ENCODE results near the gene LRRC43.
A peak's percentile ranks its signal among the peaks of the same experiment; 100 is the strongest.

The LRRC43 gene

DNA sequence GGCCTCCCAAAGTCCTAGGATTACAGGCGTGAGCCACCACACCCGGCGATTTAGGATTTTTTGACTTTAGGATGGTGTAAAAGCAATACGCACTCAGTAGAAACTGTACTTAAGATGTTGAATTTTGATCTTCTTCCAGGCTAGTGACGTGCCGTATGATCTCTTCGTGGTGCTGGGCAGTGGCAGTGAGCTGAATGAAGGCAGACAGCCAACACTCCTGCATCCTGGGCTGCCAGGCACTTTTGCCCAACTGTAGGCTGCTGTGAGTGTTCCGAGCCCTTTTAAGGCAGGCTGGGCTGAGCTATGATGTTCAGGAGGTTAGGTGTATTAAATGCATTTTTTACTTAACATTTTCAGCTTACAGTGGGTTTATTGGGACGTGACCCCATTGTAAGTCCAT is 30.2 kb upstream of the LRRC43 start:
- no peak for TF ChIP-seq MAX (IDR thresholded peaks at IDR 0.05)
- TF ChIP-seq FOXM1 (IDR thresholded peaks at IDR 0.05; ENCODE audit: borderline replicate concordance, low read depth), result no peak
- no peak for TF ChIP-seq TAF1 (IDR thresholded peaks at IDR 0.05; ENCODE audit: low read depth)

DNA sequence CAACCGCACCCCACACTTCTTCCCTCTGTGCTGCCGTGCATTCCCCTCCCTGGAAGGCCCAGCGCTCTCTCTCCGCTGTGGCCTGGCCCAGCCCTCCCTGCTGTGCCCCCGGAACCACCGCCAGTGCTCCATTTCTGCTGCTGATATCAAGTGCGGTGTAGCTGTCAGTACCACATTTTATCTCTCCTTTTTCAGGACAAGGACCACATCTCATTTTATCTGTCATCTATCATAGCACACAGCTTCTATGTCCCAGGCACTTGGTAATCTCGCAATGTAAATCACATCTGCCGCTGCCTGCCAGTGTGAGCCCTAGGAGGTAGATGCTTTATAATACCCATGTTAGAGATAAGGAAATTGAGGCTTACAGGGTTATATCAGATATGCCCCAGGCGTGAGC is 27.2 kb upstream of the LRRC43 start:
- no peak for TF ChIP-seq CREB1 (IDR thresholded peaks at IDR 0.05; ENCODE audit: low read depth)
- TF ChIP-seq, protein P1, sequence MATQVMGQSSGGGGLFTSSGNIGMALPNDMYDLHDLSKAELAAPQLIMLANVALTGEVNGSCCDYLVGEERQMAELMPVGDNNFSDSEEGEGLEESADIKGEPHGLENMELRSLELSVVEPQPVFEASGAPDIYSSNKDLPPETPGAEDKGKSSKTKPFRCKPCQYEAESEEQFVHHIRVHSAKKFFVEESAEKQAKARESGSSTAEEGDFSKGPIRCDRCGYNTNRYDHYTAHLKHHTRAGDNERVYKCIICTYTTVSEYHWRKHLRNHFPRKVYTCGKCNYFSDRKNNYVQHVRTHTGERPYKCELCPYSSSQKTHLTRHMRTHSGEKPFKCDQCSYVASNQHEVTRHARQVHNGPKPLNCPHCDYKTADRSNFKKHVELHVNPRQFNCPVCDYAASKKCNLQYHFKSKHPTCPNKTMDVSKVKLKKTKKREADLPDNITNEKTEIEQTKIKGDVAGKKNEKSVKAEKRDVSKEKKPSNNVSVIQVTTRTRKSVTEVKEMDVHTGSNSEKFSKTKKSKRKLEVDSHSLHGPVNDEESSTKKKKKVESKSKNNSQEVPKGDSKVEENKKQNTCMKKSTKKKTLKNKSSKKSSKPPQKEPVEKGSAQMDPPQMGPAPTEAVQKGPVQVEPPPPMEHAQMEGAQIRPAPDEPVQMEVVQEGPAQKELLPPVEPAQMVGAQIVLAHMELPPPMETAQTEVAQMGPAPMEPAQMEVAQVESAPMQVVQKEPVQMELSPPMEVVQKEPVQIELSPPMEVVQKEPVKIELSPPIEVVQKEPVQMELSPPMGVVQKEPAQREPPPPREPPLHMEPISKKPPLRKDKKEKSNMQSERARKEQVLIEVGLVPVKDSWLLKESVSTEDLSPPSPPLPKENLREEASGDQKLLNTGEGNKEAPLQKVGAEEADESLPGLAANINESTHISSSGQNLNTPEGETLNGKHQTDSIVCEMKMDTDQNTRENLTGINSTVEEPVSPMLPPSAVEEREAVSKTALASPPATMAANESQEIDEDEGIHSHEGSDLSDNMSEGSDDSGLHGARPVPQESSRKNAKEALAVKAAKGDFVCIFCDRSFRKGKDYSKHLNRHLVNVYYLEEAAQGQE (IDR thresholded peaks at IDR 0.05; ENCODE audit: low read depth), result no peak
- no peak for TF ChIP-seq USF1 (IDR thresholded peaks at IDR 0.05)
- no peak for TF ChIP-seq RAD21 (IDR thresholded peaks at IDR 0.05; ENCODE audit: low read depth)
- TF ChIP-seq NFIC (IDR thresholded peaks at IDR 0.05), result no peak
- no peak for TF ChIP-seq ZBTB7A (IDR thresholded peaks at IDR 0.05; ENCODE audit: low read depth)
- TF ChIP-seq TAF1 (IDR thresholded peaks at IDR 0.05; ENCODE audit: low read depth), result no peak
- TF ChIP-seq FOXM1 (IDR thresholded peaks at IDR 0.05; ENCODE audit: borderline replicate concordance, low read depth), result no peak
- TF ChIP-seq CEBPB (IDR thresholded peaks at IDR 0.05), result no peak
- TF ChIP-seq EGR1 (IDR thresholded peaks at IDR 0.05), result no peak
- no peak for TF ChIP-seq TCF12 (IDR thresholded peaks at IDR 0.05; ENCODE audit: low read depth)
- TF ChIP-seq MAX (IDR thresholded peaks at IDR 0.05), result no peak
- no peak for TF ChIP-seq YY1 (IDR thresholded peaks at IDR 0.05; ENCODE audit: low read depth)
- TF ChIP-seq EP300 (IDR thresholded peaks at IDR 0.05; ENCODE audit: borderline replicate concordance), result no peak
- TF ChIP-seq TEAD4 (IDR thresholded peaks at IDR 0.05), result no peak

DNA sequence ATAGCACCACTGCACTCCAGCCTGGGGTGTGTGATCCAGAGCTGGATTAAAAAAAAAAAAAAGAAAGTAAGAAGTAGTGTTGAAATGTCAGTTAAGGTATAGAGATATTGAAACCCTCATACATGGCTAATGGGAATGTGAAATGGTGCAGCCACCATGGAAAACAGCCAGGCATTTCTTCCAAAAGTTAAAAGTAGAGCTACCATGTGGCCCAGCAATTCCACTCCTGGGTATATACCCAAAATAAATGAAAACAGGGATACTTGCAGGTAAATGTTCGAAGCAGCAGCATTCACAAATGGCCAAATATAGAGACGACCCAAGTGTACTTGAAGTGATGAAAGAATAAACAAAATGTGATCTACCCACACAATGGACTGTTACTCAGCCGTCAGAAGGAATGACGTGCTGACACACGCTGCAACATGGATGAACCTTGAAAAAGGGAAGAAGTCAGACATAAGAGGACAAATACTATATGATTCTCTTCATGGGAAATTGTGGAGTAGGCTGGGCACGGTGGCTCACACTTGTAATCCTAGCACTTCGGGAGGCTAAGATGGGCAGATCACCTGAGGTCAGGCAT is 24.1 kb upstream of the LRRC43 start:
- TF ChIP-seq NFIC (IDR thresholded peaks at IDR 0.05) (no peak), MAX (IDR thresholded peaks at IDR 0.05) (no peak), USF1 (IDR thresholded peaks at IDR 0.05) (no peak), TCF12 (IDR thresholded peaks at IDR 0.05; ENCODE audit: low read depth) (no peak), ZBTB7A (IDR thresholded peaks at IDR 0.05; ENCODE audit: low read depth) (no peak), TAF1 (IDR thresholded peaks at IDR 0.05; ENCODE audit: low read depth) (no peak), EGR1 (IDR thresholded peaks at IDR 0.05) (no peak), RAD21 (IDR thresholded peaks at IDR 0.05; ENCODE audit: low read depth) (no peak), CEBPB (IDR thresholded peaks at IDR 0.05) (no peak), CREB1 (IDR thresholded peaks at IDR 0.05; ENCODE audit: low read depth) (no peak), YY1 (IDR thresholded peaks at IDR 0.05; ENCODE audit: low read depth) (no peak), EP300 (IDR thresholded peaks at IDR 0.05; ENCODE audit: borderline replicate concordance) (no peak), FOXM1 (IDR thresholded peaks at IDR 0.05; ENCODE audit: borderline replicate concordance, low read depth) (no peak), TEAD4 (IDR thresholded peaks at IDR 0.05) (no peak)

- no peak for TF ChIP-seq TAF1 (IDR thresholded peaks at IDR 0.05; ENCODE audit: low read depth)
- TF ChIP-seq RAD21 (IDR thresholded peaks at IDR 0.05; ENCODE audit: low read depth), result peak; percentile 51
These were observed 23.0 kb upstream of the LRRC43 start for GRCh38 chr12:122159882-122160281.

GRCh38 chr12:122160761-122161160 is 22.2 kb upstream of the LRRC43 start:
- no peak for TF ChIP-seq FOXM1 (IDR thresholded peaks at IDR 0.05; ENCODE audit: borderline replicate concordance, low read depth)
- TF ChIP-seq ZBTB7A (IDR thresholded peaks at IDR 0.05; ENCODE audit: low read depth), result no peak
- TF ChIP-seq USF1 (IDR thresholded peaks at IDR 0.05), result no peak
- no peak for TF ChIP-seq EP300 (IDR thresholded peaks at IDR 0.05; ENCODE audit: borderline replicate concordance)
- TF ChIP-seq EGR1 (IDR thresholded peaks at IDR 0.05), result no peak
- TF ChIP-seq RAD21 (IDR thresholded peaks at IDR 0.05; ENCODE audit: low read depth), result no peak
- TF ChIP-seq TEAD4 (IDR thresholded peaks at IDR 0.05), result no peak
- TF ChIP-seq, protein P1 (IDR thresholded peaks at IDR 0.05; ENCODE audit: low read depth), result no peak
- no peak for TF ChIP-seq CREB1 (IDR thresholded peaks at IDR 0.05; ENCODE audit: low read depth)
- TF ChIP-seq TAF1 (IDR thresholded peaks at IDR 0.05; ENCODE audit: low read depth), result no peak
- TF ChIP-seq CEBPB (IDR thresholded peaks at IDR 0.05), result no peak

All from Ishikawa (cell line).